BLaER1 treated with 17β-estradiol and CSF1 and Interleukin-3, amounts not matched to agents 10 nM and 100 nM (cell line): ENCODE data around the gene UNC93B1.
"Not testable (repeated sequence)": the region's sequence is repeated elsewhere in the genome, so short reads cannot be mapped to it uniquely, and the experiment has no call there.

Experiments
- H3K27ac ChIP-seq, 11 experiments: shearing (Covaris generic); formaldehyde crosslinking; 2 replicates each; pipeline ENCODE4 v1.8.1; 2022
- H3K27me3 ChIP-seq, 11 experiments: shearing (Covaris generic); formaldehyde crosslinking; 2 replicates each; pipeline ENCODE4 v1.8.1; 2022
- H3K36me3 ChIP-seq, 11 experiments: shearing (Covaris generic); formaldehyde crosslinking; 2 replicates each; pipeline ENCODE4 v1.8.1; 2022
- H3K4me1 ChIP-seq, 10 experiments: shearing (Covaris generic); formaldehyde crosslinking; 2 replicates each; pipeline ENCODE4 v1.8.1; 2022
- H3K4me2 ChIP-seq, 11 experiments: shearing (Covaris generic); formaldehyde crosslinking; 2 replicates each; pipeline ENCODE4 v1.8.1; 2022
- H3K4me3 ChIP-seq, 10 experiments: shearing (Covaris generic); formaldehyde crosslinking; 2 replicates each; pipeline ENCODE4 v1.8.1; 2022
- H3K9ac ChIP-seq, 11 experiments: shearing (Covaris generic); formaldehyde crosslinking; 2 replicates each; pipeline ENCODE4 v1.8.1; 2022
- H3K9me3 ChIP-seq, 11 experiments: shearing (Covaris generic); formaldehyde crosslinking; replicated peaks in 1 of 11; 2 replicates each; pipeline ENCODE4 v1.8.1; 2022
- H4K20me1 ChIP-seq, 11 experiments: shearing (Covaris generic); formaldehyde crosslinking; 2 replicates each; pipeline ENCODE4 v1.8.1; 2022
- Cebpa-rat ChIP-seq, 11 experiments: shearing (Covaris generic); IDR thresholded peaks; 2 replicates each; pipeline ENCODE4 v1.8.1; 2022

UNC93B1 gene

DNA sequence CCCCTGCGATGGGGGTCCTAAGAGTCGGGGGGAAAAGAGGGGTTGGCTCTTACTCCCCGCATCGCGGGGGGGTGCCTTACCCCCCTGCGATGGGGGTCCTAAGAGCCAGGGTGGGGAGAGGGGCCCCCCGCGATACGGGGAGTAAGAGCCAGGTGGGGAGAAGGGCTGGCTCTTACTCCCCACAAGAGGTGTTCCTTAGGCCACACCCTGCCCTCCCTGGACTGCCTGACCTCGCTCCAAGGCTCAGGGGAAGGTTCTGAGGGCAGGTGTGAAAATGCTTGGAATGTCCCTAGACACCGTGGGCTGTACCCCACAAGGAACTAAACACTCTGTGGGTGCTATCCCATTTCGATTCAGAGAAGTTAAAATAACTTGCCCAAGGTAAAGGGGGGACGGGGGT lies 7.8 kb downstream of the UNC93B1 start:
- Histone ChIP-seq H3K4me3 (no peak overlapping the region), H3K4me1 (peaks cover 38 to 64% (median 52%) of the 10 kb centered on the region in 10 experiments), H4K20me1 (peaks cover 8 to 84% (median 62%) of the 10 kb centered on the region in 11 experiments), H3K9me3 (no peaks in the 10 kb centered on the region; a peak in 1 of 22 replicates), H3K27ac (no peak overlapping the region), H3K9ac (peak overlapping the region in 3 of 11 experiments; percentile 8 to 19 (median 12); a peak in 1 of 22 replicates), H3K27me3 (no peaks in the 10 kb centered on the region), H3K36me3 (peaks cover 48 to 89% (median 70%) of the 10 kb centered on the region in 11 experiments), H3K4me2 (peak overlapping the region in 3 of 11 experiments; percentile 3 to 44 (median 22); a peak in 1 of 22 replicates)
- no peak for TF ChIP-seq Cebpa-rat (IDR thresholded peaks at IDR 0.05)

DNA sequence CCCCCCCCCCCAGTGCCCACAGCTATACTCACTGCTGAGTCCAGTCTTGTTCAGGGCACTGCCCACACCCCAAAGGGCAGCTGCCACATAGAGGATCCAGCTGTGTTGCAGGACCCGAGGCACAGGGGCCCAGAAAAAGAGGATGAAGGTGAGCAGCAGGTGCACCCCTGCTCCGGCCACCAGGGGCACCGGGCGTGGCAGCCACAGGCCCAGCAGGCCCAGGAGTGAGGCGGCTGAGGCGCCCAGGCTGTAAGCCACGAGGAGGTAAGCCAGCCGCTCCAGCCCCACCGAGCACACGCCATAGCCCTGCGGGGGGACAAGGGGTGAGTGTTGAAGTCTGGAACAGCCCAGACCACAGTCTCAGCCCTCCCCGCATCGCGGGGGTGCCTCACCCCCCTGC lies 8.3 kb downstream of the UNC93B1 start:
- H3K9ac ChIP-seq, H3K27ac ChIP-seq, H3K9me3 ChIP-seq, H3K4me3 ChIP-seq, H3K4me2 ChIP-seq, H3K27me3 ChIP-seq: not testable (repeated sequence)
- Histone ChIP-seq H3K4me1 (peaks cover 33 to 59% (median 47%) of the 10 kb centered on the region in 10 experiments), H4K20me1 (peaks cover 8 to 87% (median 63%) of the 10 kb centered on the region in 11 experiments), H3K36me3 (peaks cover 43 to 87% (median 67%) of the 10 kb centered on the region in 11 experiments)

DNA sequence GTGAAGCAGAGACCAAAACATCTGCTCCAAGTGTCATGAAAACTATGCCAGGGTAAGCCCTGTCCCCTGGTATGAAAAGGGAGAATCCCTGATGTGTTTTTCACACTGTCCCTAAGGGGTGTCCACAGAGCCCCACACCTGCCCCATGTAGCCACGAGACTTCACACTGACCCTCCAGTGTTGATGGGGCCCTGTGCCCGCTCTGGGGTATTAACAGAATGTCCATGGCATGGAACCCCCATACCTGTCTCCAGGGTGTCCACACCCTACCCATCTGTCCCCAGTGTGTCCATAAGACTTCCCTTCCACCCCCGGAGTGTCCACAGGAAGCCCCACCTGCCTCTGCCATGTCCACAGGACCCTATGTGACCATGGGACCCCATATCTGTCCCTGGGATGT lies 8.8 kb downstream of the UNC93B1 start:
- H3K27ac ChIP-seq, H3K4me3 ChIP-seq, H3K27me3 ChIP-seq, H3K9ac ChIP-seq, H3K9me3 ChIP-seq: not testable (repeated sequence)
- peak overlapping the region in 1 of 11 experiments; percentile 28; a peak in 2 of 22 replicates for H3K4me2 ChIP-seq
- peaks cover 8 to 83% (median 63%) of the 10 kb centered on the region in 11 experiments for H4K20me1 ChIP-seq
- peaks cover 29 to 54% (median 43%) of the 10 kb centered on the region in 10 experiments; a peak in 19 of 20 replicates for H3K4me1 ChIP-seq
- peaks cover 42 to 82% (median 64%) of the 10 kb centered on the region in 11 experiments for H3K36me3 ChIP-seq

DNA sequence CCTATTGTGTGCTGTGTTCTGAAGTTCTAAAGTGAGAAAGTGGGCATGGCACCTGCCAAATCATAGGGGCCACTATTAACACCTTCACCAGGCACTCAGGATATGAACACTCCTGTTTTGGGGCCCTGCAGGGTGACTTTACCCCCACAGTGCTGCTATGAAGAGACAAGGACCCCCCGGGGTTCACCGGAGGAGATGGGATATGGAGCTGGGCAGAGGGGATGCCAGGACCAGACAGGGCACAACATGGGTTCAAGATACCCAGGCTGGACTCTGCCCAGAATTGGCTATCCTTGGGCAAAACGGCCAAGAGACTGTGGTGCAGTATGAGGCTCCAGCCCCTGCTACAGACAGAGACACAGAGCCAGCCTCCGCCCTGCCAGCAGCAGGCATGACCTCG lies 9.5 kb downstream of the UNC93B1 start:
- H3K9ac ChIP-seq, H3K4me3 ChIP-seq, H3K9me3 ChIP-seq, H3K27me3 ChIP-seq, H3K27ac ChIP-seq: not testable (repeated sequence)
- Histone ChIP-seq H4K20me1 (peaks cover 8 to 76% (median 61%) of the 10 kb centered on the region in 11 experiments), H3K36me3 (peaks cover 38 to 75% (median 57%) of the 10 kb centered on the region in 11 experiments), H3K4me2 (peak overlapping the region in 6 of 11 experiments; percentile 7 to 47 (median 22); a peak in 7 of 22 replicates), H3K4me1 (peaks cover 21 to 47% (median 35%) of the 10 kb centered on the region in 10 experiments; a peak in 19 of 20 replicates)

DNA sequence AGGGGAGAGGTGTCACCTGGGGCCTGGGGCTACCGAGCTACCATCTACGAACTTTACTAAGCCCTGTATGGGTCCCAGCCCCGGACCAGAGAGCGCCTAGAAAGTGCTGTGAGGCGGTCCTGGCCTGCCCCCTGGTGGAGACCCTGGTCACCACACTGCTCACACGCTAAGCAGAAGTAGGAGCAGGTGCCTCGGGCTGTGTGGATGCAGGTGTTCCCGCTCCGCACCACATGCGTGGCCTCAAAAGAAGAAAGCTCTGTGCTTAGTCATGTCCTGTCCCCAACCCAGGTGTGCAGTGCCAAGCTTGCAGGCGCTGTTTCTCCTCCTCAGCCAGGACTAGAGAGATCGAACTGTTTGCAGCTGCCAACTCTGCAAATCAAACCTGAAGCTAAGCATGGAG lies 10.1 kb downstream of the UNC93B1 start:
- peak overlapping the region in 5 of 11 experiments; percentile 15 to 47 (median 28); a peak in 5 of 22 replicates for H3K4me2 ChIP-seq
- H3K4me3 ChIP-seq = not testable (repeated sequence)

DNA sequence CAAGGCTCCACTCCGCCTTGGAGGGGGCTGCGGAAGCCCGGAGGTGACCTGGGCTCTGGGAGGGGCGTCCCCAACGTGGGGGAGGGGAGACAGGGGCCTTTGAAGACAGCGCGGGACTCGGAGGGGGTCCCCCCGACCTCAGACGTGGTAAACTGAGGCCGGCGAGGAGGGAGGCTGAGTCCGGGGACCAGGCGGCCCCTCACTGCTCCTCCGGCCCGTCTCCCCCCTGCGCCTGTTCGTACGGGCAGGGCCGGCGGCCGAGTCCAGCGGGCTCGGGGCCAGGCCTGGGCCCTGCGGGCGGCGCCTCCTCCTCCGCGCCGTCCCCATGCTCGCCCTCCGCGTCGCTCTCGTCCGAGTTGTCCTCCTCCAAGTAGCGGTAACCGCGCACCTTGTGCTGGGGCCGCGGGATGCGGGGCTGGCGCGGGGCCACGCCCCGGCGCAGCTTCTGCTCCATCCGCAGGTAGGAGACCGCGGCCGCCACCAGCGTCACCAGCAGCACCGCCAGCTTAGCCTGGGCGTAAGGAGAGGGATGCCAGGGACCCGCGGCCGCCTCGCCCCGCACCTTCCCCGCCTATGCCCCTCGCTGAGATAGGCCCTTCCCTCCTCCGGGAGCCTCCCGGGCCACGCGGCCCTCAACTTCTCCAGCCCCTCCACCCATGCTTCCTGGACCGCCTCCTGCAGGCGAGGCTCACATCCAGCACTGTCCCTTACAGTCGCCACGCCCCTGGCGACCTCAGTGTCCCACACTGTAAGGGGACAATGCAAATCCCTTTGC lies 12.4 kb downstream of the UNC93B1 start:
- Histone ChIP-seq H4K20me1 (peaks cover 6 to 47% (median 33%) of the 10 kb centered on the region in 11 experiments), H3K36me3 (peaks cover 12 to 47% (median 30%) of the 10 kb centered on the region in 11 experiments), H3K4me1 (peaks cover 3 to 22% (median 12%) of the 10 kb centered on the region in 10 experiments; a peak in 18 of 20 replicates)
- H3K9ac ChIP-seq, H3K4me3 ChIP-seq, H3K27ac ChIP-seq, H3K4me2 ChIP-seq, H3K27me3 ChIP-seq, H3K9me3 ChIP-seq: not testable (repeated sequence)

More for the DNA sequence above, 10.1 kb downstream of the UNC93B1 start:
- Histone ChIP-seq H4K20me1 (peaks cover 8 to 70% (median 56%) of the 10 kb centered on the region in 11 experiments), H3K4me1 (peaks cover 17 to 41% (median 30%) of the 10 kb centered on the region in 10 experiments; a peak in 19 of 20 replicates), H3K36me3 (peaks cover 33 to 69% (median 52%) of the 10 kb centered on the region in 11 experiments)
- not testable (repeated sequence) for H3K27me3 ChIP-seq, H3K27ac ChIP-seq, H3K9ac ChIP-seq, H3K9me3 ChIP-seq

DNA sequence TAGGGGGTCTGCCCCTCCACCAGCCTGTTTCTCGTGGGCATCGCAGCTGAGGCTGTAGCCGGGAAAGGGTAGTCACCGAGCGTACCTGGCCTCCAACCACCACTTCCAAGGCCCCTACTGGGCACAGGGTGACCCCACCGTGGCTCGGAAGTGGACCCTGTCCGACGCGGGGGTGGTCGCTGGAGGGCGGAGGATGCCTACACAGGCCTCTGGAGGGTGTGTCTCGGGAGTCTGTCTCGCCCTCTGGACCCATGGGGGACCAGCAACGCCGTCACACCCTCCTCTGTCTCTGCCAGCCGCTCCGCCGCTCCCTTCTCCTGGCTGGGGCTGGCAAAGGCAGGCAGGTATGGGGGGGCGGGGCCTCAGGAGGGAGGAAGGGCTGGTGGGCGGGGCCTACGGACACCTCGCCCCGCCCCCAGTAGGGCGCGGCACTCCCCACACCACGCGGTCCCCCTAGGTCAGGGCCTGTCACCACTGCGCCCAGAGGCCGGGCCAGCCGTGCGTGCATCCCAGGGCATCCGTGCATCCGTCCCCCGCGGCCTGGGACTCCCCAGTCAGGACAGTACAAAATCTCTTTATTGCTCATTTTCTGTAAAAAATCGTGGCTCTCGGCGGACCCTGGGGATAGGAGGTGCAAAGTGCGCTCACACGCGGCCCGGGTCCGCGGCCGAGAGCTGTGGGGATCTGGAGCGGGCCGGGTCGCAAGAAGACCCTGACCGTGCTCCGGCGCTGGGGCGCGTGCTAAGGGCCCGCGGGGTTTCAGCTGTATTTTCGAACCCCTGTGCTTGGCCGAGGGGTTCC lies 13.2 kb downstream of the UNC93B1 start:
- H3K9ac ChIP-seq, H3K27ac ChIP-seq, H3K27me3 ChIP-seq, H3K9me3 ChIP-seq, H3K4me3 ChIP-seq, H3K4me2 ChIP-seq: not testable (repeated sequence)
- Histone ChIP-seq H3K4me1 (peaks cover 0 to 16% (median 10%) of the 10 kb centered on the region in 10 experiments; a peak in 14 of 20 replicates), H4K20me1 (peaks cover 4 to 39% (median 25%) of the 10 kb centered on the region in 11 experiments; a peak in 20 of 22 replicates), H3K36me3 (peaks cover 4 to 39% (median 22%) of the 10 kb centered on the region in 11 experiments; a peak in 21 of 22 replicates)

DNA sequence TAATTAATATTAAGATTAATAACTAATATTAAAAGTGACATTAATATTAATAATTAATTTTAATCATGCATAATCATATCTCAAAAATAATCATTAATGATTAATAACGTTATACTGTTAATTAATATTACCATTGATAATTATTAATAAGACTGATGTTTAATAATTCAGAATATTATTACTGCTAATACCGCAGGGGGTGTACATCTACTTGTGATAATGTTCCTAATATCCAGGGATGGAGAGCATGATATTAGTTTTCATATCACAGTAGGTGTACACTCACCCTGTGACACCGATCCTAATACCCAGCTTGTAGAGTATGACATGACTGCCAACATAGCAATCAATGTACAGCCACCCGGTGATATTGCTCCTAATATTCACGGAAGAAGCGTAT lies 18.6 kb downstream of the UNC93B1 start:
- H3K27me3 ChIP-seq, H4K20me1 ChIP-seq, H3K4me2 ChIP-seq, H3K4me1 ChIP-seq, H3K9ac ChIP-seq, H3K36me3 ChIP-seq, H3K9me3 ChIP-seq, H3K27ac ChIP-seq, H3K4me3 ChIP-seq: not testable (repeated sequence)

DNA sequence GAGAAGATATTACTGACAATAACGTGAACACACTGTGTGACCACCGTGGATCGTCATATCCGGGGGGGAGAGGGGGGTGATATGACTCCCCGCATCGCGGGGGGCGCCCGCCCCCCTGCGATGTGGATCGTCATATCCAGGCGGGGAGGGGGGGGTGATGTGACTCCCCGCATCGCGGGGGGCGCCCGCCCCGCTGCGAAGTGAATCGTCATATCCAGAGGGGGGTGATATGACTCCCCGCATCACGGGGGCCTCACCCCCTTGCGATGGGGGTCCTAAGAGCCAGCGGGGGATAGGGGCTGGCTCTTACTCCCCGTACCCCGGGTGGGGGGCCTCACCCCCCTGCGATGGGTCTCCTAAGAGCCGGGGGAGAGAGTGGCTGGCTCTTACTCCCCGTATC lies 19.9 kb downstream of the UNC93B1 start:
- Histone ChIP-seq H3K4me1 (no peaks in the 10 kb centered on the region), H3K4me2 (no peak overlapping the region), H3K4me3 (no peak overlapping the region), H3K9ac (no peak overlapping the region), H3K36me3 (no peaks in the 10 kb centered on the region), H3K27me3 (no peaks in the 10 kb centered on the region), H3K9me3 (no peaks in the 10 kb centered on the region), H4K20me1 (no peaks in the 10 kb centered on the region; a peak in 1 of 22 replicates), H3K27ac (no peak overlapping the region)
- TF ChIP-seq Cebpa-rat (IDR thresholded peaks at IDR 0.05) = no peak

DNA sequence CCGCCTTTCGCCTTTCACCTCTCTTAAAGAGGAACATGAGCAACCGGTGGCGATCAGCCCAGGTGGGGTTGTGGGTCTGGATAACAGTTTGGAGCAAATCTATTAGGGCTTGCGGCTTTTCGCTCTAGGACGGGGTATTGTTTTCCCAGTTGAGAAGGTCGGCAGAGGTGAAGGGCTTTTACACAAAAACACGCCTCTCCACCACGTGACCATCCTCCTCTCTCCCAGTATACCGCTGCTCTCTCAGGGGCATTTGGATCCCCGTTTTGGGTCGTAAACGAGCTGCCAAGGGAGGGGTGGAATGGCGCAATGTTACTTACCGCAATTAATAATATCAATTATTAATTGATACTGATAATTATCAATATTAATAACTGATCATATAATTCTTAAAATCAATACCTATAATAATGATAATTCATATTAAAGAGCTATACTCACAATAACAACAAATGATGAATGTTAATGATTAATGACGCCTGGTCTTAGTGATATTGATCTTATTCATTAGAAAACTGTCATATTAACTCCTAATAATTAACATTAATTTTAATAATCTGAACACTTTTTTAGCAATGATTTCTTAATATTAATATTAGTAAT lies 21.5 kb downstream of the UNC93B1 start:
- H3K4me1 ChIP-seq, H3K4me2 ChIP-seq, H3K36me3 ChIP-seq, H3K27ac ChIP-seq, H3K4me3 ChIP-seq, H3K9ac ChIP-seq, H4K20me1 ChIP-seq, H3K9me3 ChIP-seq, H3K27me3 ChIP-seq: not testable (repeated sequence)

DNA sequence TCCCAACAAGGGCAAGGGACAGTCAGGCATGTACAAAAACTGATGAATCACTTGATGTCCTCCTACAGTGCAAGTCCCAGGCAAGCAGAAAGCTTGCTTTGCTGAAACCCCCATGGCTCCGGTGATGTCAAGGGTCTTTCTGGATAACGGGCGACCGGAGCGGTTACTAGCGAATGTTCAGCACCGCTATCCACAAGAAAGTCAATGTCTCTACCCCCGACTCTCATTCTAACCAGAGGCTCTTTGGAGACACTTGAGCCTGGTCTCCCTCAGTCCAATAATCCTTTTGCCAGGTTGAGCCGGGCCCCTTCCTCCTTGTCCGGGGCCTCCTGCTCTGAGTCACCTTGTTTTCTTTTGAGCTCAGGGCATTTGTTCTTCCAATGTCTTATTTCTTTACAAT lies 22.7 kb downstream of the UNC93B1 start:
- H3K4me3 ChIP-seq, H3K27ac ChIP-seq, H3K4me2 ChIP-seq, H3K36me3 ChIP-seq, H3K27me3 ChIP-seq, H4K20me1 ChIP-seq, H3K4me1 ChIP-seq, H3K9ac ChIP-seq, H3K9me3 ChIP-seq: not testable (repeated sequence)

DNA sequence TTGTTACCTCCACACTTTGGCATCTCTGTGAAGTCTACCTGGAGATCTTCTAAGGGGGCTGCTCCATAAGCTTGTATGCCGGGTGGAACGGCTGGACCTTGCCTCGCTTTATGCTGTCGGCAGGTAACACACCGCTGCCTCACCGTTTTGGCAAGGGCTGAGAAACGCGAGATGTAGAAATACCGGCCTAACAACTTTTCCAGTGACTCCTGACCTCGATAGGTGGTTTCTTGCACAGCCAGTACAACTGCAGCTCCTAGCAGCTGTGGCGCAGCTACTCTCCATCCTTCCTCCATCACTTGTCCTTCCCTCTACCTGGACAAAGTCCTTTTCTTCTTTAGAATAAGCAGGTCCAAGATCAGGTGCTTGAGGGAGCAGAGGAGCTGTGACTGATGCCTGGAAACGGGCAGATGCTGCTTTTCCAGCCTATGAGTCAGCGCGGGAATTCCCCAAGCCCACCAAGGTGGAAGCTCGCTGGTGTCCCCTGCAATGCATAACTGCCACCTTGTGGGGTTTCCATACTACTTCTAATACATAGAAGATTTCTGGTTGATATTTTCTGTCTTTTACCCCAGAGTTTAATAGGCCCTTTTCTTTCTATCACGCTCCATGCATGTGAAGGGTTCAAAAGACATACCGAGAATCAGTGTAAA lies 25.0 kb downstream of the UNC93B1 start:
- H3K27me3 ChIP-seq, H3K4me2 ChIP-seq, H3K36me3 ChIP-seq, H3K27ac ChIP-seq, H3K4me3 ChIP-seq, H4K20me1 ChIP-seq, H3K9me3 ChIP-seq, H3K9ac ChIP-seq, H3K4me1 ChIP-seq: not testable (repeated sequence)
